DND-41 (cell line): ENCODE measurements around the gene MAN2B2.

Source experiments
- ATAC-seq: fragments of 200-7000 bp; cut with Tn5 transposase; 3 replicates; pipeline ENCODE4 v1.9.1; 2021; ENCODE audit warnings: low read depth; ENCODE audit not compliant: insufficient read depth
- DNase-seq: peaks from one replicate; pipeline ENCODE4 v3.0.0-alpha.2; 2020
- H2AFZ ChIP-seq: 2 replicates; pipeline ENCODE4 v1.6.0; 2012; ENCODE audit warnings: low read depth, low read length
- H3K27ac ChIP-seq: 2 replicates; pipeline ENCODE4 v1.5.1; 2012; ENCODE audit warnings: low read length, inconsistent platforms
- H3K27me3 ChIP-seq: fragments of 200-600 bp; sonication (generic); 2 replicates; pipeline ENCODE4 v1.6.0; 2012; ENCODE audit warnings: low read length, mild to moderate bottlenecking, inconsistent platforms; ENCODE audit not compliant: insufficient read depth, poor library complexity
- H3K36me3 ChIP-seq: 2 replicates; pipeline ENCODE4 v1.5.1; 2012; ENCODE audit warnings: low read length, inconsistent platforms; ENCODE audit not compliant: insufficient read depth
- H3K4me1 ChIP-seq: 2 replicates; pipeline ENCODE4 v1.5.1; 2012; ENCODE audit warnings: mild to moderate bottlenecking, low read length; ENCODE audit not compliant: insufficient read depth
- H3K4me2 ChIP-seq: 2 replicates; pipeline ENCODE4 v1.6.0; 2012; ENCODE audit warnings: mild to moderate bottlenecking, moderate library complexity, low read length, inconsistent platforms; ENCODE audit not compliant: insufficient read depth
- H3K4me3 ChIP-seq, 2 experiments: fragments of 200-600 bp in 1 of 2; shearing (Covaris generic) in 1 of 2; 2 replicates each; pipeline ENCODE4 v1.5.1; 2012 to 2016; ENCODE audit warnings: inconsistent platforms in 2 of 2, low read length in 2 of 2, mild to moderate bottlenecking in 2 of 2, low read depth in 1 of 2, moderate library complexity in 1 of 2
- H3K79me2 ChIP-seq: 2 replicates; pipeline ENCODE4 v1.6.0; 2012; ENCODE audit warnings: low read length, inconsistent platforms; ENCODE audit not compliant: insufficient read depth
- H3K9ac ChIP-seq: 2 replicates; pipeline ENCODE4 v1.6.0; 2012; ENCODE audit warnings: low read depth, mild to moderate bottlenecking, inconsistent platforms, low read length, moderate library complexity
- H3K9me3 ChIP-seq: 2 replicates; pipeline ENCODE4 v1.5.1; 2012; ENCODE audit warnings: low read length, moderate library complexity, mild to moderate bottlenecking, inconsistent platforms; ENCODE audit not compliant: insufficient read depth, severe bottlenecking
- H4K20me1 ChIP-seq: 2 replicates; pipeline ENCODE4 v1.6.0; 2012; ENCODE audit warnings: low read length; ENCODE audit not compliant: insufficient read depth
- EZH2 ChIP-seq: IDR thresholded peaks from 3 replicates; pipeline ENCODE4 v1.6.1; 2012; ENCODE audit warnings: borderline replicate concordance, low read depth, mild to moderate bottlenecking, moderate library complexity, low read length, inconsistent platforms; ENCODE audit not compliant: severe bottlenecking
- TF ChIP-seq, protein P1 (sequence below): IDR thresholded peaks from 2 replicates; pipeline ENCODE4 v1.5.1; 2012; ENCODE audit warnings: borderline replicate concordance, low read length, moderate library complexity, mild to moderate bottlenecking; ENCODE audit not compliant: poor library complexity, severe bottlenecking; ENCODE audit errors: extremely low read depth

Gene MAN2B2

DNA sequence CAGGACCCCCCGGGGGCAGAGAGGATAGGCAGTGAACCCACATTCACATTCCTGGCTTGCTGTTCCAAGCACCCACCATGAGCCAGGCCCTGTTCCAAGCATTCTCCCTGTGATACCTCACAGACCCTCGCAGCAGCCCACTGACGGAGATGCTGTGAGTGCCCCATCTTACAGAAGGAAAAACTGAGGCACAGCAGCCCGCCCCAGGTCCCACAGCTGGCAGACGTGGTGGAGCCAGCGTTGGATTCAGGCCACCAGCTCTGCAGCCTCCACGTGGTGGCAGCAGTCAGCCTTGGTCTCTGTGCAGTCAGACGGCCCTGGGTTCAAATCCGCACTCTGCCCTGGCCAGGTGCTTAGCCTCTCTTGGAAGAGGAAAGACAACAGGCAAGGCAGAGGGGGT is 16.8 kb downstream of the MAN2B2 start:
- DNase-seq (no peak), ATAC-seq (no peak)
- H2AFZ ChIP-seq, result no peak overlapping the region
- H3K4me2 ChIP-seq, result no peak overlapping the region
- H3K4me3 ChIP-seq, result no peak overlapping the region
- H3K27ac ChIP-seq, result no peak overlapping the region
- H3K9ac ChIP-seq, result no peak overlapping the region
- H4K20me1 ChIP-seq, result peaks cover 10% of the 10 kb centered on the region; the same call in 1 of the 2 replicates
- peaks cover 29% of the 10 kb centered on the region for H3K36me3 ChIP-seq
- no peaks in the 10 kb centered on the region for H3K9me3 ChIP-seq
- no peaks in the 10 kb centered on the region for H3K4me1 ChIP-seq
- no peaks in the 10 kb centered on the region for H3K79me2 ChIP-seq
- H3K27me3 ChIP-seq, result no peaks in the 10 kb centered on the region
- TF ChIP-seq, protein P1, sequence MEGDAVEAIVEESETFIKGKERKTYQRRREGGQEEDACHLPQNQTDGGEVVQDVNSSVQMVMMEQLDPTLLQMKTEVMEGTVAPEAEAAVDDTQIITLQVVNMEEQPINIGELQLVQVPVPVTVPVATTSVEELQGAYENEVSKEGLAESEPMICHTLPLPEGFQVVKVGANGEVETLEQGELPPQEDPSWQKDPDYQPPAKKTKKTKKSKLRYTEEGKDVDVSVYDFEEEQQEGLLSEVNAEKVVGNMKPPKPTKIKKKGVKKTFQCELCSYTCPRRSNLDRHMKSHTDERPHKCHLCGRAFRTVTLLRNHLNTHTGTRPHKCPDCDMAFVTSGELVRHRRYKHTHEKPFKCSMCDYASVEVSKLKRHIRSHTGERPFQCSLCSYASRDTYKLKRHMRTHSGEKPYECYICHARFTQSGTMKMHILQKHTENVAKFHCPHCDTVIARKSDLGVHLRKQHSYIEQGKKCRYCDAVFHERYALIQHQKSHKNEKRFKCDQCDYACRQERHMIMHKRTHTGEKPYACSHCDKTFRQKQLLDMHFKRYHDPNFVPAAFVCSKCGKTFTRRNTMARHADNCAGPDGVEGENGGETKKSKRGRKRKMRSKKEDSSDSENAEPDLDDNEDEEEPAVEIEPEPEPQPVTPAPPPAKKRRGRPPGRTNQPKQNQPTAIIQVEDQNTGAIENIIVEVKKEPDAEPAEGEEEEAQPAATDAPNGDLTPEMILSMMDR, result no peak

DNA sequence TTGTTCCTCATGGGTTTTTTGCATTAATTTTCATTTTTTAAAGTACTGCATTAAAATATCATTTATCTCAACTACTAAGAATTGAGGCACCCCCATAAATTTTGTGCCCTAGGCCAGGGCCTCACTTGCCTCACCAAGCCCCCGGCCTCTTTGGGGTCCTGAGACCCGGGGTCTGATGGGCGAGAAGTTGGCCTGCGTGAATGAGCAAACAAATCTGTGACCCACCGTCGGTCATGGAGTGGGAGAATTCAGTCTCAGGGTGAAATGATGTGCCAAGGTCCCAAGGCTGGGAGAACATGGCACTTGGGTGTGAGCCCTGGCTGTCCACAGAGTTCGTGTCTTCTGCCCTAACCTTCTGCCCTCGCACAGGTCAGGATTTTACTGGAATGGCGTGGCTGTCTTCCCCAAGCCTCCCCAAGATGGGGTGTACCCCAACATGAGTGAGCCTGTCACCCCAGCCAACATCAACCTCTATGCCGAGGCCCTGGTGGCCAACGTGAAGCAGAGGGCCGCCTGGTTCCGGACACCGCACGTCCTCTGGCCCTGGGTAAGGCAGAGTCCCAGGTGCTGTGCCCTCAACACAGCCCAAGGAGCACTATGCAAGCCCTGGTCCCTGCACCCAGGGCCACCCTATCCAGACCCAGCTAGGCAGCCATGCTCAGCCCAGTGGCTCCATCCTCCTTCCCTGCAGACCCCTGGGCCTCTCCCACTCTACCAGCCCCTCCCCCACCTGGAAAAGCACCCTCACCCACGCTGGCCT is 18.0 kb downstream of the MAN2B2 start:
- no peaks in the 10 kb centered on the region for H3K27me3 ChIP-seq
- no peaks in the 10 kb centered on the region for H3K4me1 ChIP-seq
- H3K9ac ChIP-seq, result no peak overlapping the region
- H3K4me2 ChIP-seq, result no peak overlapping the region
- H3K36me3 ChIP-seq, result peaks cover 31% of the 10 kb centered on the region
- no peaks in the 10 kb centered on the region for H3K9me3 ChIP-seq
- DNase-seq (no peak), ATAC-seq (no peak)
- TF ChIP-seq, protein P1, result no peak
- no peak for TF ChIP-seq EZH2
- H4K20me1 ChIP-seq, result peaks cover 10% of the 10 kb centered on the region; the same call in 1 of the 2 replicates
- no peak overlapping the region for H3K27ac ChIP-seq
- H3K79me2 ChIP-seq, result no peaks in the 10 kb centered on the region
- no peak overlapping the region for H2AFZ ChIP-seq
- H3K4me3 ChIP-seq, result no peak overlapping the region

DNA sequence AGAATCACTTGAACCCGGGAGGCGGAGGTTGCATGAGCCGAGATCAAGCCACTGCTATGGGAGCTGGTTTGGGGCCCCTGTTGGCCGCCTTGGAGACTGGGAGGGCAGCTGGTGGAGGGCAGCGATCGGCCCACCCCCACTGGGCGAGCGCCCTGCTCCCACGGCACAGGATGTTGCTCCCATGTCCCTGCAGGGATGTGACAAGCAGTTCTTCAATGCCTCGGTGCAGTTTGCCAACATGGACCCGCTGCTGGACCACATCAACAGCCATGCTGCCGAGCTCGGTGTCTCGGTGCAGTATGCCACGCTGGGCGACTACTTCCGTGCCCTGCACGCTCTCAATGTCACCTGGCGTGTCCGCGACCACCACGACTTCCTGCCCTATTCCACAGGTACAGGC is 19.4 kb downstream of the MAN2B2 start:
- H3K9ac ChIP-seq, result no peak overlapping the region
- no peaks in the 10 kb centered on the region for H3K4me1 ChIP-seq
- no peak for DNase-seq
- peaks cover 10% of the 10 kb centered on the region; the same call in 1 of the 2 replicates for H4K20me1 ChIP-seq
- H3K9me3 ChIP-seq, result no peaks in the 10 kb centered on the region
- H3K4me2 ChIP-seq, result no peak overlapping the region
- no peaks in the 10 kb centered on the region for H3K79me2 ChIP-seq
- no peak overlapping the region for H3K4me3 ChIP-seq
- H3K27me3 ChIP-seq, result no peaks in the 10 kb centered on the region
- H3K36me3 ChIP-seq, result peaks cover 36% of the 10 kb centered on the region
- no peak for ATAC-seq
- no peak for TF ChIP-seq EZH2
- TF ChIP-seq, protein P1, result no peak
- H3K27ac ChIP-seq, result no peak overlapping the region
- no peak overlapping the region for H2AFZ ChIP-seq
